ENCODE data around the gene ADSS2.

ADSS2 gene

GRCh38 chr1:244431166-244431565 lies 20.5 kb downstream of the ADSS2 start:
- TF ChIP-seq POU2F2 (IDR thresholded peaks at IDR 0.05; ENCODE audit: low read depth, low read length) = no peak
- TF ChIP-seq TAF1 (IDR thresholded peaks at IDR 0.05; ENCODE audit: low read depth, low read length) = no peak
- TF ChIP-seq POLR2A (IDR thresholded peaks at IDR 0.05; ENCODE audit: low read depth, low read length) = no peak
- no peak for TF ChIP-seq POLR2AphosphoS5 (IDR thresholded peaks at IDR 0.05; ENCODE audit: low read depth, low read length)
- no peak for TF ChIP-seq SPI1 (IDR thresholded peaks at IDR 0.05; ENCODE audit: low read depth, low read length)
- TF ChIP-seq PAX5 (IDR thresholded peaks at IDR 0.05; ENCODE audit: insufficient read depth, low read length, severe bottlenecking) = no peak
- no peak for DNase-seq (ENCODE audit: insufficient read length, low spot score)
- no peak for FAIRE-seq

GRCh38 chr1:244429818-244430217 lies 21.9 kb downstream of the ADSS2 start:
- FAIRE-seq (no peak), DNase-seq (ENCODE audit: insufficient read length, low spot score) (no peak)
- TF ChIP-seq SPI1 (IDR thresholded peaks at IDR 0.05; ENCODE audit: low read depth, low read length) (no peak), POU2F2 (IDR thresholded peaks at IDR 0.05; ENCODE audit: low read depth, low read length) (no peak), TAF1 (IDR thresholded peaks at IDR 0.05; ENCODE audit: low read depth, low read length) (no peak), POLR2A (IDR thresholded peaks at IDR 0.05; ENCODE audit: low read depth, low read length) (no peak), PAX5 (IDR thresholded peaks at IDR 0.05; ENCODE audit: insufficient read depth, low read length, severe bottlenecking) (no peak), POLR2AphosphoS5 (IDR thresholded peaks at IDR 0.05; ENCODE audit: low read depth, low read length) (no peak)

GRCh38 chr1:244427647-244428046 lies 24.1 kb downstream of the ADSS2 start:
- no peak for FAIRE-seq
- DNase-seq (ENCODE audit: insufficient read length, low spot score) = no peak
- TF ChIP-seq SPI1 (IDR thresholded peaks at IDR 0.05; ENCODE audit: low read depth, low read length) (no peak), POLR2AphosphoS5 (IDR thresholded peaks at IDR 0.05; ENCODE audit: low read depth, low read length) (no peak), POLR2A (IDR thresholded peaks at IDR 0.05; ENCODE audit: low read depth, low read length) (no peak)

- no peak for DNase-seq (ENCODE audit: insufficient read length, low spot score)
- FAIRE-seq = peak; percentile 43
- TF ChIP-seq TAF1 (IDR thresholded peaks at IDR 0.05; ENCODE audit: low read depth, low read length) (no peak), POLR2A (IDR thresholded peaks at IDR 0.05; ENCODE audit: low read depth, low read length) (no peak), POU2F2 (IDR thresholded peaks at IDR 0.05; ENCODE audit: low read depth, low read length) (no peak), POLR2AphosphoS5 (IDR thresholded peaks at IDR 0.05; ENCODE audit: low read depth, low read length) (no peak), SPI1 (IDR thresholded peaks at IDR 0.05; ENCODE audit: low read depth, low read length) (no peak)
These were observed 26.9 kb downstream of the ADSS2 start for GRCh38 chr1:244424649-244425334.

- no peak for TF ChIP-seq POLR2A (IDR thresholded peaks at IDR 0.05; ENCODE audit: low read depth, low read length)
- TF ChIP-seq TAF1 (IDR thresholded peaks at IDR 0.05; ENCODE audit: low read depth, low read length) = no peak
- TF ChIP-seq PAX5 (IDR thresholded peaks at IDR 0.05; ENCODE audit: insufficient read depth, low read length, severe bottlenecking) = no peak
- no peak for TF ChIP-seq POLR2AphosphoS5 (IDR thresholded peaks at IDR 0.05; ENCODE audit: low read depth, low read length)
- no peak for TF ChIP-seq SPI1 (IDR thresholded peaks at IDR 0.05; ENCODE audit: low read depth, low read length)
- no peak for FAIRE-seq
- no peak for DNase-seq (ENCODE audit: insufficient read length, low spot score)
These were observed 29.5 kb downstream of the ADSS2 start for GRCh38 chr1:244422174-244422573.

- FAIRE-seq = no peak
- TF ChIP-seq TAF1 (IDR thresholded peaks at IDR 0.05; ENCODE audit: low read depth, low read length) (no peak), SPI1 (IDR thresholded peaks at IDR 0.05; ENCODE audit: low read depth, low read length) (no peak), PAX5 (IDR thresholded peaks at IDR 0.05; ENCODE audit: insufficient read depth, low read length, severe bottlenecking) (no peak), POLR2A (IDR thresholded peaks at IDR 0.05; ENCODE audit: low read depth, low read length) (no peak)
- DNase-seq (ENCODE audit: insufficient read length, low spot score) = no peak
These were observed 32.7 kb downstream of the ADSS2 start for GRCh38 chr1:244419024-244419423.

- FAIRE-seq = no peak
- no peak for DNase-seq (ENCODE audit: insufficient read length, low spot score)
- TF ChIP-seq SPI1 (IDR thresholded peaks at IDR 0.05; ENCODE audit: low read depth, low read length) = no peak
- no peak for TF ChIP-seq PAX5 (IDR thresholded peaks at IDR 0.05; ENCODE audit: insufficient read depth, low read length, severe bottlenecking)
- no peak for TF ChIP-seq POLR2A (IDR thresholded peaks at IDR 0.05; ENCODE audit: low read depth, low read length)
- TF ChIP-seq TAF1 (IDR thresholded peaks at IDR 0.05; ENCODE audit: low read depth, low read length) = no peak
- no peak for TF ChIP-seq POU2F2 (IDR thresholded peaks at IDR 0.05; ENCODE audit: low read depth, low read length)
- no peak for TF ChIP-seq POLR2AphosphoS5 (IDR thresholded peaks at IDR 0.05; ENCODE audit: low read depth, low read length)
These were observed 37.2 kb downstream of the ADSS2 start for GRCh38 chr1:244414543-244414942.

GRCh38 chr1:244413736-244414135 lies 38.0 kb downstream of the ADSS2 start:
- TF ChIP-seq PAX5 (IDR thresholded peaks at IDR 0.05; ENCODE audit: insufficient read depth, low read length, severe bottlenecking) (no peak), TAF1 (IDR thresholded peaks at IDR 0.05; ENCODE audit: low read depth, low read length) (no peak), SPI1 (IDR thresholded peaks at IDR 0.05; ENCODE audit: low read depth, low read length) (no peak), POU2F2 (IDR thresholded peaks at IDR 0.05; ENCODE audit: low read depth, low read length) (no peak), POLR2A (IDR thresholded peaks at IDR 0.05; ENCODE audit: low read depth, low read length) (no peak), POLR2AphosphoS5 (IDR thresholded peaks at IDR 0.05; ENCODE audit: low read depth, low read length) (no peak)
- DNase-seq (ENCODE audit: insufficient read length, low spot score) (no peak), FAIRE-seq (no peak)

GRCh38 chr1:244412176-244412575 lies 39.5 kb downstream of the ADSS2 start:
- TF ChIP-seq TAF1 (IDR thresholded peaks at IDR 0.05; ENCODE audit: low read depth, low read length) = no peak
- TF ChIP-seq SPI1 (IDR thresholded peaks at IDR 0.05; ENCODE audit: low read depth, low read length) = no peak
- TF ChIP-seq POU2F2 (IDR thresholded peaks at IDR 0.05; ENCODE audit: low read depth, low read length) = no peak
- no peak for TF ChIP-seq POLR2A (IDR thresholded peaks at IDR 0.05; ENCODE audit: low read depth, low read length)
- no peak for TF ChIP-seq PAX5 (IDR thresholded peaks at IDR 0.05; ENCODE audit: insufficient read depth, low read length, severe bottlenecking)
- TF ChIP-seq POLR2AphosphoS5 (IDR thresholded peaks at IDR 0.05; ENCODE audit: low read depth, low read length) = no peak
- DNase-seq (ENCODE audit: insufficient read length, low spot score) (no peak), FAIRE-seq (no peak)

- DNase-seq (ENCODE audit: insufficient read length, low spot score) (no peak), FAIRE-seq (no peak)
- TF ChIP-seq POU2F2 (IDR thresholded peaks at IDR 0.05; ENCODE audit: low read depth, low read length) (no peak), SPI1 (IDR thresholded peaks at IDR 0.05; ENCODE audit: low read depth, low read length) (no peak), PAX5 (IDR thresholded peaks at IDR 0.05; ENCODE audit: insufficient read depth, low read length, severe bottlenecking) (no peak), POLR2A (IDR thresholded peaks at IDR 0.05; ENCODE audit: low read depth, low read length) (no peak), TAF1 (IDR thresholded peaks at IDR 0.05; ENCODE audit: low read depth, low read length) (no peak), POLR2AphosphoS5 (IDR thresholded peaks at IDR 0.05; ENCODE audit: low read depth, low read length) (no peak)
These were observed 42.0 kb downstream of the ADSS2 start for GRCh38 chr1:244409701-244410100.
